HG02870 (cell line): Measurements from ENCODE around the gene TDRD3.
A peak's percentile ranks its signal among the peaks of the same experiment; 100 is the strongest.

ENCODE experiments used
- ATAC-seq: cut with Tn5 transposase; IDR thresholded peaks from one replicate; pipeline ENCODE4 v1.9.1; 2021; ENCODE audit warnings: mild to moderate bottlenecking, moderate library complexity; ENCODE audit not compliant: unreplicated experiment

TDRD3 gene

GRCh38 chr13:60448907-60449510 lies 52.0 kb downstream of the TDRD3 start:
- peak; percentile 82 for ATAC-seq

DNA sequence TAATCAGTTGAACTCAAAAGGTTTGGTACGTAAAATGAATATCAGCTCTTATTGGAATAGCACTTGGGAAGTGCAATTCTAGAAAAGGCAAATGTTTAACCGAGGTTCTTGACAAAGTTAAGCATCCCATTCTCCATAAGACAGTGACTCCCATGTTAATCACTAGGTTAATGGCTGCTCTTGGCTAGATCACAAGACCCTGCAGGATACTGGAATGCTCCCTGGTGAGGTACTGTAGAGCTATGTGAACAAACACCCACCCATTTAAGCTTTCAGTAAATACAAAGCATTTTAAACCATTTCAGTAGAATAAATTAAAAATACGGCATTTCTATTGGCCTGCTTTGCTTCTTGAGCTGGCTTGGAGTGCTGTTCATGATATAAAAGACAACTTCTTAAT lies 56.5 kb downstream of the TDRD3 start:
- ATAC-seq, result no peak

- ATAC-seq, result no peak
These were observed 57.4 kb downstream of the TDRD3 start for GRCh38 chr13:60454425-60454824.

DNA sequence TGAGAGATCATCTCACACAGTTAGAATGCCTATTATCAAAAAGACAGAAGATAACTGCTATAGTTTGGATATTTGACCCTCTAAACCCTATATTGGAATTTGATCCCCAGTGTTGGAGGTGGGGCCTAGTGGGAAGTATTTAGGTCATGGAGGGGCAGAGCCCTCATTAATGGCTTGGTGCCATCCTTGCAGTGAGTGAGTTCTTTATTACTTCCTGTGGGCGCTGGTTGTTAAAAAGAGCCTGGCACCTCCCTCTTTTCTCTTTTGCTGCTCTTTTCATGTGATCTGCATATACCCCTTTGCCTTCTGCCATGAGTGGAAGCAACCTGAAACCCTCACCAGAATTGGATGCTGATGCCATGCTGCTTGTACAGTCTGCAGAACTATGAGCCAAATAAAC lies 66.8 kb downstream of the TDRD3 start:
- ATAC-seq, result no peak

DNA sequence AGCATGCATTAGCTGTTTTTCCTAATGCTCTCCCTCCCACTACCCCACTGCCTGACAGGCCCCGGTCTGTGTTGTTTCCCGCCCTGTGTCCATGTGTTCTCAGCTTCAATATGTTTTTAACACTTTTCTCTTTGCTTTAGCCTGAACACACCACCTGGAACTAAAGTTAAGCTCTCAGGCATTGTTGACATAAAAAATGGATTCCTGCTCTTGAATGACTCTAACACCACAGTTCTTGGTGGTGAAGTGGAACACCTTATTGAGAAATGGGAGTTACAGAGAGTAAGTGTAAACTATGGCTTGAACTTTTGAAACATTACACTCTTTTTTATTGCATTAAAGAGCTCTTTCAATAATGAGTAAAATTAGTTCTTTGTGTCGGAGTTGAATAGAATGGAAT lies 70.1 kb downstream of the TDRD3 start:
- ATAC-seq, result no peak

DNA sequence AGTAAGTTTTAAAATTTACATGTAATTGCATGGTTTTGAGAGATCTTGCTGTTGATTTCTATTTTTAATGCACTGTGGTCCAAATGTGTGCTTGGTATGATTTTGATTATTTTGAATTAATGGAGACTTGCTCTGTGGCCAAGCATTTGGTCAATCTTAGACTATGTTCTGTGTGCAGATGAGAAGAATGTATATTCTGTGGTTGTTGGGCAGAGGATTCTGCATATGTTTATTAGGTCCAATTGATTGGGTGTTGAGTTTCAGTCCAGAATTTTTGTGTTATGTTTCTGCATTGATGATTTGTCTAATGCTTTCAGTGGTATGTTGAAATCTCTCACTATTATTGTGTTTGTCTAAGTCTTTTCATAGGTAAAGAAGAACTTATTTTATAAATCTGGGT lies 82.3 kb downstream of the TDRD3 start:
- ATAC-seq, result no peak

DNA sequence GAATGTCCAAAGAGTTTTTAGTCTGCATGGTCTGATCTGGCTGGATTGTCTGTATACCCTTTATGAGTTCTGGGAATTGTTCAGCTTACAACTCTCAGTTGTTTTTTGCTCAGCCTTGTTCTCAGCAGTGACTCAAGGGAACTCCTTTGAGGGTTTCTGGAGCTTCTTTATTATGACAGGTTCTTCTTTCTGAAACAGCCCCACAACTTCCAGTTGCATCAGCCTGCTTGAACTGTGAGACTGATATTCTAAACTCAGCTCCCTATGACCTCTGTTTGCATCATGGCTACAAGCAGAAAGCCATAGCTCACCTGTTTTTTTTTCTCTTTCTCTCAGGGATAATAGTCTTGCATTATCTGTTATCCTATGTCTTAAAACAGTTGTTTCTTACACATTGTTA lies 85.0 kb downstream of the TDRD3 start:
- no peak for ATAC-seq

DNA sequence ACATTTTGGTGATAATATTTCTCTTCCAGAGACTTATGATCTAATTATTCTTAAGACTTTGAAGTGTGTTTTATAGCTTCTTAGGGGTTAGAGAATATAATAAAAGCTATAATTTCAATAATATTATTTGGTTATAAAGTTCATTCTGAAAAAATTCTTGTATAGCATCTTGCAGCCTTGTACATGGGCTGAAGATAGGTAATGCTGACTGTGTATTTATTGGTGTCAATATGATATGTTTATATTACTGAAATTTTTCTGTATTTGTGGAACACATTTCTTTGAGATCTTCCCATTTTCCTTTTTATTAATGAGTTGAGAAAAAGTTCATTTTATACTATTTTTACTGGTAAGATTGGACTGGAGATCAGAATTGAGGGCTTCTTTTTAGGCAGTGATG lies 87.8 kb downstream of the TDRD3 start:
- no peak for ATAC-seq

DNA sequence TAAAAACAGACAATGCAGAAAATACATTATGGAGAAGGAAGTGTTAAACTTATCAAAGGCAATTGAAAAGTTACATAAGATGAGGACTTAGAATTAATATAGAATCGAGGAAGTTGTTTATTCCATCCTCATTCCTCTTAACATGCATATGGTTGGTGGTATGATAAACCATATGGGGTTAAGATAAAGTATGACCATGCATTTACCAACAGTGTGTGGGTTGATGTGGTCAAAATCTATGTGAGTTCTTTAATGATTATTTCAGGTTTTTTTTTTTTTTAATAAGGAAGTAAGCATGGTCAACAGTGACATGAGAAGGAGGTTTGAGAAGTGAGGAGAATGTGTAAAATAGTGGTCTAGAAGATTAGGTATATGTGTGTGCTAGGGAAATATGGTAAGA lies 94.5 kb downstream of the TDRD3 start:
- ATAC-seq, result no peak

DNA sequence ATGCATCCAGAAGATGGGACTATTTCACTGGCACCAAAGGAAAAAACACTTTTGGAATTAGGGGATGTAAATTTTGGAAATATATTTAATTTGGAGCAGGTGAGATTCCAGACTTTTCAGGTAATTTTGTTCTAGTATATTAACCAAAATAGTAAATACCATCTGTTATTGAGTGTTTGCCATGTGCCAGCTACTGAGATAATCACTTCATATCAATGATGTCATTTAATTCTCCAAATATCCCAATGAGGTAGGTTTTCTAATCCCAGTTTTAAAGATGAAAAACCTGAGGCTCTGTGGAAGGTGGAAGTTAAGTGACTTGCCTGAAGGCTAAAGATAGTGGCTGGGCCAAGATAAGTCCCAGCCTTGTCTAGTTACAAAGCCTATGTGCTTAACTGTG lies 95.2 kb downstream of the TDRD3 start:
- ATAC-seq, result no peak

DNA sequence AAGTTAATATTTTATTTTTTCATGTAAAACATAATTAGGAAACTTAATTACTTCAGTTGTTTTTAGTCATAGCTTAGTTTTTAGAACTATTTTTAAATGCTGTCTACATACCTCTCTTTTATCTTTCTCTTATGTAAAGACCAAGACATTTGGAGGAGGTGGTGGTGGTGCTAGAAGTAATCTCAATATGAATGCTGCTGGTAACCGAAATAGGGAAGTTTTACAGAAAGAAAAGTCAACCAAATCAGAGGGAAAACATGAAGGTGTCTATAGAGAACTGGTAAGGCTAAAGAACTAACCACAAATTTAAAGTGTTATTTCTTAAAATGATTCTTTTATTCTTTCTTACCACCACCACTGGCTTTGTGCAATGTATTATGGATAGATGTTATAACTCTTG lies 97.3 kb downstream of the TDRD3 start:
- ATAC-seq, result peak; percentile 88

- ATAC-seq, result no peak
These were observed 104.2 kb downstream of the TDRD3 start for GRCh38 chr13:60501236-60501635.

DNA sequence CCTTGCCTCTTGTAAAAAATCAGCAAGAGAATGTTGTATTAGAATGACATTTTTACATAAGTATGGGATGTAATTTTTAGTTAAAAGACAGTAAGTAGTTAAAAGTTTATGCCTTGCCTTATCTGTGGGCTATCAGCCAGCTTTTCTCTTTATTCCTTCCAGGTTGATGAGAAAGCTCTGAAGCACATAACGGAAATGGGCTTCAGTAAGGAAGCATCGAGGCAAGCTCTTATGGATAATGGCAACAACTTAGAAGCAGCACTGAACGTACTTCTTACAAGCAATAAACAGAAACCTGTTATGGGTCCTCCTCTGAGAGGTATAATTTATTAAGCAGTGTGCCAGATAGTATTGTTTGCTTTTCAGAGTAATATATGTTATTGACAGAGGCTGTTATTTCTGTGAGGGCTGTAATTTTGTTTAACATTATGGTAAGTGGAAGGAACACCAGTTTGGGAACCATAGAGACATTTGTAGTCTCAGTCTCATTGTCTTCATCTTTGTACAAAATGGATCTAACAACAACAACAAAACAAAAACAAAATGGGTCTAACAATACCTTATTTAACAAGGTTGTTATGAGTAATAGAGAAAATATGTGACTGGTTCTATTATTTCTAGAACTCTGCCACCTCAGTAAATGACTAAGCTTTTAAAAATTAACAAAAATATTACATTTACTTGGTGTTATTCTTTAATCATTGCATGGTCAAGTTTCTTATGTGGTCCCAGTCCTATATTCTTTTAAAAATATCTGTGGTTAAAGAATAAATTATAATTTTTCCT lies 112.8 kb downstream of the TDRD3 start:
- no peak for ATAC-seq

- ATAC-seq, result no peak
These were observed 114.6 kb downstream of the TDRD3 start for GRCh38 chr13:60511637-60512036.

DNA sequence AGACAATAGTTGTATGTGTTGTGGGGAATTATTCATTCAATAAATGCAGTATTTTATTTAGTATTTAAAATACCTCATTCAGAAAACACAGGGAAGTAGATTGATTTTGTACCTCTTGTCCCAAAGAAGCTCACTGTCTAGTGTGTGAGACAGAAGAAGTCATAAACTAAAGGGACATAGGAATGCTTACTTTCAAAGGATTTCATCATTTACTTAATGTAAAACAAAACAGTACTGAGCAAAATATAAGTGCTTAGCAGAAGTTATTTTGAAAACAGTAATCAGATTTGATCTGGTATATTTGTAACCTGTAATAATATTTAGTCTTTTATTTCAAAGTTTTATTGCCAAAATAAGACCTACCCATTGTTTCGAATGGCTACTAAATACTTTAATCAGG lies 117.9 kb downstream of the TDRD3 start:
- no peak for ATAC-seq

DNA sequence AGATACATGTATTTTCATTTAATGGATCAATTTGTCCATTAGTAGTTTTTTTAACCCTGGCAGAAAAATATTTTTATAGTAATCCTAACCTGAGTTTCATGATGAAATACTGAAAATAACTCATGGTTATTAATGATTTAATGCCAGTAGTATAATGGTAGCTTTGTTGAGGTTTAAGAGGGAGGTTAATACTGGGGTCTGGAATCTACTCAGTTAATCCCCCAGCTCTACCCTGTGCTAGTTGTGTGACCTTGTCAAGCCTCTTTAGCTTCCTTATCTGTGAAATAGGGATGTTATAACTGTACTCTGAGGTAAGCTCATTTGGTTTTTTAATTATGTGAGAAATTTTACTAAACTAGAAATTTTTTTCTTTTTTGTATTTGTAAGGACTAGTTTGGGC lies 122.5 kb downstream of the TDRD3 start:
- ATAC-seq, result no peak

- ATAC-seq, result no peak
These were observed 124.0 kb downstream of the TDRD3 start for GRCh38 chr13:60520902-60521569.

GRCh38 chr13:60538566-60538965 lies 141.5 kb downstream of the TDRD3 start:
- ATAC-seq, result no peak

- ATAC-seq, result no peak
These were observed 143.3 kb downstream of the TDRD3 start for GRCh38 chr13:60540276-60540675.

GRCh38 chr13:60562096-60562780 lies 165.2 kb downstream of the TDRD3 start:
- no peak for ATAC-seq

GRCh38 chr13:60571571-60571970 lies 174.6 kb downstream of the TDRD3 start:
- no peak for ATAC-seq
